Measurements from ENCODE around the gene DUOXA1.

DUOXA1 gene

DNA sequence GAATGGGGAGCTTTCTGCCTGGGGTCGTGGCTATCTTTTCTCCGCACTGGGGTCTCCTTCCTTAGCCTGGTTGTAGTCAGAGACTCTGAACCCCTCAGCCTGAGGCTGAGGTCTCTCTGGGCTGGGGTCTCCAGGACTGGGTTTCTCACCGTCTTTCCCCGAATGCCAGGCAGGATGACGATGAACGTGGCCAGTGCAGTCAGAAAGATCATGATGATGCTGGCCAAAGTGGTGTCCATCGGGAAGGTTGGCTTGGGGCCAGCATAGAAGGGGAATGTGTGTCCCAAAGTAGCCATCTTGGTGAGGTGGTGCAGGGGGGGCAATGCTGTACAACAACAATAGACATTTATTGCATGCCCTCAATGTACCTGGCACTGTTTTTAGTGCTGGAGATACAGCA is 7.0 kb downstream of the DUOXA1 start:
- no peak for TF ChIP-seq ZBTB7A (IDR thresholded peaks at IDR 0.05; ENCODE audit: low read depth)
- TF ChIP-seq EP300 (IDR thresholded peaks at IDR 0.05; ENCODE audit: borderline replicate concordance), result no peak
- no peak for TF ChIP-seq RAD21 (IDR thresholded peaks at IDR 0.05; ENCODE audit: low read depth)
- no peak for TF ChIP-seq EGR1 (IDR thresholded peaks at IDR 0.05)
- no peak for TF ChIP-seq FOXM1 (IDR thresholded peaks at IDR 0.05; ENCODE audit: borderline replicate concordance, low read depth)
- TF ChIP-seq YY1 (IDR thresholded peaks at IDR 0.05; ENCODE audit: low read depth), result no peak

DNA sequence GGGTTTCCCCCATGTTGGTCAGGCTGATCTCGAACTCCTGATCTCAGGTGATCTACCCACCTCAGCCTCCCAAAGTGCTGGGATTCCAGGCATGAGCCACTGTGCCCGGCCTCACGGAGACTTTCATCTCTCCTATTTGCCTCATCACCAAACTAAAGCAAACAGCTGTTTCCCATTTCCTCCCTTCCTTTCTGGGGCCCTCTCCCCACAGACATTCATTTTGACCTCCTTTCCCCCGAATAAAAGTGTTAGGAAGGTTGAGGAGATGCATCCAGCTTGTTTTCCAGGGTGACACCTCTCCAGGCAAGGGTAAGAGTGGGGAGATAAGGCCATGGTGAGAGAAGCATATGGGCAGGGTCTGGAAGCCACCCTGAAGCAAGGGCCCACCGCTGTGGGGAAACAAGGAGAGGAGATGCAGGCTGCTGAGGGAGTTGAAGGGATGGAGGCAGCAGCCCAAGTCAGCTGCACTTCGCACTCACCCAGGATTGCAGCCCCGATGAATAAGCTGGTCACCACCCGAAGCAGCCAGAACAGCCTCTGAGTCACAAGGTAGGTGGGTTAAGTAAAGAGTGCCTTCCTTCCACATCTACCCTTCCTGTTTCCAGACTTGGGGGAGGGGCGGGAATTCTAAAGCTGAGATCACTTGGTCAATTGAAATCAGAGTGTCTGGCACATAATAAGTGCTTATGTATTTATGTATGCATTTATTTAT is 7.8 kb downstream of the DUOXA1 start:
- TF ChIP-seq RAD21 (IDR thresholded peaks at IDR 0.05; ENCODE audit: low read depth) (no peak), FOXM1 (IDR thresholded peaks at IDR 0.05; ENCODE audit: borderline replicate concordance, low read depth) (no peak), ZBTB7A (IDR thresholded peaks at IDR 0.05; ENCODE audit: low read depth) (no peak), NFIC (IDR thresholded peaks at IDR 0.05) (no peak), YY1 (IDR thresholded peaks at IDR 0.05; ENCODE audit: low read depth) (no peak)
- TF ChIP-seq, protein P1, sequence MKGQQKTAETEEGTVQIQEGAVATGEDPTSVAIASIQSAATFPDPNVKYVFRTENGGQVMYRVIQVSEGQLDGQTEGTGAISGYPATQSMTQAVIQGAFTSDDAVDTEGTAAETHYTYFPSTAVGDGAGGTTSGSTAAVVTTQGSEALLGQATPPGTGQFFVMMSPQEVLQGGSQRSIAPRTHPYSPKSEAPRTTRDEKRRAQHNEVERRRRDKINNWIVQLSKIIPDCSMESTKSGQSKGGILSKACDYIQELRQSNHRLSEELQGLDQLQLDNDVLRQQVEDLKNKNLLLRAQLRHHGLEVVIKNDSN (IDR thresholded peaks at IDR 0.05), result no peak

DNA sequence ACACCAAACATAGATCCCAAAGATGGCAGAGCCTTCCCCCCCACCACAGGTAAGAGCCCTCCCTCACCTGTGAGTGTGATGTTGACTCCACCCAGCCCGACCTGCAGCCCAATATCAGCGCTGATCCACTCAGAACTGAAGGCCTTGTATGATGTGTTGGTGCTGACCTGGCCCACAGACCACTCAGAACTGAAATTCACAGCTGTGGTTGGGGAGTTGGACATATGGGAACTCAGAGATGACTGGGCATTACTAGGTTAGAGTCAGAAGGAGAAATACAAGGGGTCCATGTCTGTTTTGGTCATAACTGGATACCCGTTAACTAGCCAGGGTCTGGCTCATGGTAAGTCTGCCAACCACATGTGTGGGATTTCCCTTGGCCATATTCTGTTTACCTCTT is 8.7 kb downstream of the DUOXA1 start:
- TF ChIP-seq RAD21 (IDR thresholded peaks at IDR 0.05; ENCODE audit: low read depth) (no peak), TAF1 (IDR thresholded peaks at IDR 0.05; ENCODE audit: low read depth) (no peak), FOXM1 (IDR thresholded peaks at IDR 0.05; ENCODE audit: borderline replicate concordance, low read depth) (no peak), YY1 (IDR thresholded peaks at IDR 0.05; ENCODE audit: low read depth) (no peak), TEAD4 (IDR thresholded peaks at IDR 0.05) (no peak), TCF12 (IDR thresholded peaks at IDR 0.05; ENCODE audit: low read depth) (no peak), NFIC (IDR thresholded peaks at IDR 0.05) (no peak), CREB1 (IDR thresholded peaks at IDR 0.05; ENCODE audit: low read depth) (no peak), ZBTB7A (IDR thresholded peaks at IDR 0.05; ENCODE audit: low read depth) (no peak), EP300 (IDR thresholded peaks at IDR 0.05; ENCODE audit: borderline replicate concordance) (no peak)
- TF ChIP-seq, protein P2, sequence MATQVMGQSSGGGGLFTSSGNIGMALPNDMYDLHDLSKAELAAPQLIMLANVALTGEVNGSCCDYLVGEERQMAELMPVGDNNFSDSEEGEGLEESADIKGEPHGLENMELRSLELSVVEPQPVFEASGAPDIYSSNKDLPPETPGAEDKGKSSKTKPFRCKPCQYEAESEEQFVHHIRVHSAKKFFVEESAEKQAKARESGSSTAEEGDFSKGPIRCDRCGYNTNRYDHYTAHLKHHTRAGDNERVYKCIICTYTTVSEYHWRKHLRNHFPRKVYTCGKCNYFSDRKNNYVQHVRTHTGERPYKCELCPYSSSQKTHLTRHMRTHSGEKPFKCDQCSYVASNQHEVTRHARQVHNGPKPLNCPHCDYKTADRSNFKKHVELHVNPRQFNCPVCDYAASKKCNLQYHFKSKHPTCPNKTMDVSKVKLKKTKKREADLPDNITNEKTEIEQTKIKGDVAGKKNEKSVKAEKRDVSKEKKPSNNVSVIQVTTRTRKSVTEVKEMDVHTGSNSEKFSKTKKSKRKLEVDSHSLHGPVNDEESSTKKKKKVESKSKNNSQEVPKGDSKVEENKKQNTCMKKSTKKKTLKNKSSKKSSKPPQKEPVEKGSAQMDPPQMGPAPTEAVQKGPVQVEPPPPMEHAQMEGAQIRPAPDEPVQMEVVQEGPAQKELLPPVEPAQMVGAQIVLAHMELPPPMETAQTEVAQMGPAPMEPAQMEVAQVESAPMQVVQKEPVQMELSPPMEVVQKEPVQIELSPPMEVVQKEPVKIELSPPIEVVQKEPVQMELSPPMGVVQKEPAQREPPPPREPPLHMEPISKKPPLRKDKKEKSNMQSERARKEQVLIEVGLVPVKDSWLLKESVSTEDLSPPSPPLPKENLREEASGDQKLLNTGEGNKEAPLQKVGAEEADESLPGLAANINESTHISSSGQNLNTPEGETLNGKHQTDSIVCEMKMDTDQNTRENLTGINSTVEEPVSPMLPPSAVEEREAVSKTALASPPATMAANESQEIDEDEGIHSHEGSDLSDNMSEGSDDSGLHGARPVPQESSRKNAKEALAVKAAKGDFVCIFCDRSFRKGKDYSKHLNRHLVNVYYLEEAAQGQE (IDR thresholded peaks at IDR 0.05; ENCODE audit: low read depth), result no peak
- TF ChIP-seq, protein P1 (IDR thresholded peaks at IDR 0.05), result no peak

DNA sequence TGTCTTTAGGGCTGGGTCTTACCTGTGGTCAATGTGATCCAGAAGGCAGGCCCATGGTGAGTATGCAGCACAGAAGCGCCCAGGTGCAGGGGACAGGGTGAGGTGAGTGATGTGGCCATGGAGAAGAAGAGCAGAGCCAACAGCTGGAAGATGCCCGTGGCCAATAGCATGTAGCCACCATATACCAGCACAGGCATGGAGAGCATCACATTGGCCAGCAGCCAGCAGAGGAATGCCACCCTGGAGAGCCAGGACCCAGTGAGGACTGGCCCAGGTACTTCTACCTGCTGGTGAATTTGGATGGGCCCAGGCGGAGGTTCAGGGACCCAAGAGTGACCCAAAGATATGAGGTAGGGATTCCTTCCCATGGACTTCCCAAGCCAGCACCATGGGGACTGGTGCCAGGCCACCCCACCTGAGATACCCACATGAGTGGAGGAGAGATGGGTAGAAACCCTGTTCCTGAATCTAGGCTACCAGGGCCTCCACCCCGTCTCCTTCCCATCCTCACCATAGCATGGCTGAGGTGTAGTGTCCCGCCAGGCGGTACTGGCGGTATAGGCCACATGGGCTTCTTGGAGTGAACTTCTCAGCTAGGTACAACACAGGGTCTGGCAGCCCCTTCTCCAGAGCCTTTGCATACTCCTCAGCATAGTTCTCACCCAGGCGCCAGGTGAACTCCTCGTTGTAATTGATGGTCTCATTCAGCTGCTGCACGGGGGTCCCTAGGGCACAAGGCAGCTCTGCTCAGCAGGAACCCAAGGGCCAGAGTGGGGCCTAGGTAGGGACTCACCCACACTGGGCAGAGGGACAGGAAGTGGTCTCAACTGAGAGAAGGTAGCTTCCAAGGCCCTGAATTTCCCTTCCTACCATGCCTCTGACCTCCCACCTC is 9.4 kb downstream of the DUOXA1 start:
- TF ChIP-seq FOXM1 (IDR thresholded peaks at IDR 0.05; ENCODE audit: borderline replicate concordance, low read depth) (no peak), YY1 (IDR thresholded peaks at IDR 0.05; ENCODE audit: low read depth) (no peak), ZBTB7A (IDR thresholded peaks at IDR 0.05; ENCODE audit: low read depth) (no peak), CREB1 (IDR thresholded peaks at IDR 0.05; ENCODE audit: low read depth) (no peak), TEAD4 (IDR thresholded peaks at IDR 0.05) (no peak)

DNA sequence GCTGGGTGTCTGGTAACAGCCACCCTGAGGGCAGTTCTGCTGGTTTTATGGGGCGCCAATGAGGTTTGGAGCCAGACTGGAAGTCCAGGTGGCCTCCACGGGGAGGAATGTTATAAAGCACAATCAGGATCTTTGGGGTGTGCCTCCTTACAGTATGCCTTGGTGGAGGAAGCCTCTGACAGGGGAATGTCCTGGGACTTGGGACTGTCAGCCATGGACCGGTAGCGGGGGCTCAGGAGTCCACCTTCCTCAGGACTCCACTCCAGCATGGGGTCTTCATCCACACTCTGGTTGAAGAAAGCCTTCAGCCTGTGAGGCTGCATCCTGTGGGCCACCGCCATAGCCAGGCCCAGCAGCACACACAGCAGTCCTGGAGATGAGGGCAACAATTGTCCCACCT is 10.7 kb downstream of the DUOXA1 start:
- TF ChIP-seq YY1 (IDR thresholded peaks at IDR 0.05; ENCODE audit: low read depth) (no peak), ZBTB7A (IDR thresholded peaks at IDR 0.05; ENCODE audit: low read depth) (no peak)

DNA sequence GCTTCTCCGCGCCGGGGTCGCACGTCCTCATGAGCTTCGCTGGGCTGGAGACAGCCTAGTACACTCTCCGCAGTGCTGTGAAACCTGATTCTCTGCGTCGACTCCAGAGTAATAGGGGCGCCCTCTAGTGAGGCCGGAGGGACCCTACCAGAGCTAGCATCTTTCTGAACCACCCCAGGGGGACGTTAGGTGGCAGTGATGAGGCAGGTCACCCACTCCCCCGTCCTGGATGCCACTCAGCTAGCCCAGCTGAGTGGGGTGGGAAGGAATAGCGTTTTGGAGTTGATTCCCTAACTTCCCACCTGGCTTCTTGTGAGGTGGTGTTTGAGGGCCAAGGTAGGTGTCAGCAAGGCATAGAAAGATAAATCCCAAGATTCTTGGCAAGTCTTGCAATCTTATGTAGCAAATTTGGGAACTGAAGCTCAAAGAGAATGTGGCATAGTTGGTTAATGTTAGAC is 11.5 kb downstream of the DUOXA1 start:
- TF ChIP-seq, protein P2 (IDR thresholded peaks at IDR 0.05; ENCODE audit: low read depth), result no peak
- TF ChIP-seq CEBPB (IDR thresholded peaks at IDR 0.05) (no peak), TEAD4 (IDR thresholded peaks at IDR 0.05) (no peak), RAD21 (IDR thresholded peaks at IDR 0.05; ENCODE audit: low read depth) (peak; percentile 73), ZBTB7A (IDR thresholded peaks at IDR 0.05; ENCODE audit: low read depth) (peak; percentile 62; the same call in 1 of the 2 replicates)
- TF ChIP-seq, protein P3, sequence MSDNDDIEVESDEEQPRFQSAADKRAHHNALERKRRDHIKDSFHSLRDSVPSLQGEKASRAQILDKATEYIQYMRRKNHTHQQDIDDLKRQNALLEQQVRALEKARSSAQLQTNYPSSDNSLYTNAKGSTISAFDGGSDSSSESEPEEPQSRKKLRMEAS (IDR thresholded peaks at IDR 0.05), result peak; percentile 57; the same call in 1 of the 2 replicates
